HEK293 (cell line): ENCODE results near the gene CHMP5.
A peak's percentile ranks its signal among the peaks of the same experiment; 100 is the strongest.

ENCODE experiments used
- CTCF ChIA-PET: fragments of 350-600 bp; formaldehyde crosslinking; extraction: SDS; loops from one replicate; lab custom pipeline; 2021; ENCODE audit warnings: antibody characterized with exemption; lab: Yijun Ruan, JAX
- POLR2A ChIA-PET: fragments of 300-600 bp; formaldehyde crosslinking; extraction: SDS; loops from one replicate; lab custom pipeline; 2020; ENCODE audit warnings: antibody characterized with exemption, inconsistent platforms; lab: Yijun Ruan, JAX
- H3K27ac ChIP-seq: fragments of 200-500 bp; sonication (Bioruptor generic); 2 replicates; pipeline ENCODE4 v1.5.1; 2014; ENCODE audit warnings: low read depth, low read length, control low read depth, inconsistent platforms; ENCODE audit errors: extremely low read depth
- H3K36me3 ChIP-seq, 2 experiments: fragments of 200-500 bp in 1 of 2; sonication (Bioruptor generic) in 1 of 2; 1 replicate in 1 of 2; 2 replicates in 1 of 2; pipeline ENCODE4 v1.5.1; 2014 to 2017; ENCODE audit warnings: inconsistent platforms in 2 of 2, low read length in 2 of 2; ENCODE audit not compliant: control insufficient read depth in 2 of 2, insufficient read depth in 1 of 2
- H3K4me1 ChIP-seq: fragments of 200-500 bp; sonication (Bioruptor generic); 2 replicates; pipeline ENCODE4 v1.5.1; 2014; ENCODE audit warnings: mild to moderate bottlenecking, low read length, inconsistent platforms; ENCODE audit not compliant: control insufficient read depth, insufficient read depth
- H3K4me3 ChIP-seq: 2 replicates; pipeline ENCODE4 v1.5.1; 2011; ENCODE audit warnings: low read depth, mild to moderate bottlenecking, control low read depth, low read length, moderate library complexity
- H3K9me3 ChIP-seq: fragments of 200-500 bp; sonication (Bioruptor generic); 2 replicates; pipeline ENCODE4 v1.5.1; 2014; ENCODE audit warnings: low read depth, low read length, inconsistent platforms; ENCODE audit not compliant: control insufficient read depth, insufficient read depth
- KLF16 ChIP-seq: fragments of 450-650 bp; formaldehyde crosslinking; IDR thresholded peaks from 2 replicates; pipeline ENCODE4 v1.5.1; 2017; ENCODE audit warnings: missing biosample characterization, missing genetic modification characterization
- KLF8 ChIP-seq: fragments of 450-650 bp; formaldehyde crosslinking; IDR thresholded peaks from 2 replicates; pipeline ENCODE4 v1.5.1; 2016; ENCODE audit warnings: missing biosample characterization, missing genetic modification characterization
- KLF9 ChIP-seq: fragments of 450-650 bp; formaldehyde crosslinking; IDR thresholded peaks from 2 replicates; pipeline ENCODE4 v1.5.1; 2016; ENCODE audit warnings: missing biosample characterization, missing genetic modification characterization, low read depth
- SALL2 ChIP-seq: fragments of 450-650 bp; formaldehyde crosslinking; IDR thresholded peaks from 2 replicates; pipeline ENCODE4 v1.5.0; 2017; ENCODE audit warnings: missing biosample characterization, mild to moderate bottlenecking, missing genetic modification characterization, borderline replicate concordance
- TCF7L2 ChIP-seq: IDR thresholded peaks from 2 replicates; pipeline ENCODE4 v1.6.1; 2011; ENCODE audit warnings: low read depth, mild to moderate bottlenecking, inconsistent platforms, low read length, moderate library complexity, borderline replicate concordance
- WT1 ChIP-seq: fragments of 450-650 bp; formaldehyde crosslinking; IDR thresholded peaks from 2 replicates; pipeline ENCODE4 v1.5.1; 2016; ENCODE audit warnings: missing biosample characterization, missing genetic modification characterization
- ZBTB20 ChIP-seq: fragments of 450-650 bp; formaldehyde crosslinking; IDR thresholded peaks from 2 replicates; pipeline ENCODE4 v1.5.1; 2016; ENCODE audit warnings: missing biosample characterization, missing genetic modification characterization
- ZFP69B ChIP-seq: fragments of 450-650 bp; formaldehyde crosslinking; IDR thresholded peaks from 2 replicates; pipeline ENCODE4 v1.5.1; 2016; ENCODE audit warnings: missing biosample characterization, missing genetic modification characterization
- ZNF16 ChIP-seq: fragments of 450-650 bp; formaldehyde crosslinking; IDR thresholded peaks from 2 replicates; pipeline ENCODE4 v1.5.1; 2016; ENCODE audit warnings: low read depth, missing biosample characterization, missing genetic modification characterization
- ZNF184 ChIP-seq: fragments of 450-650 bp; IDR thresholded peaks from 2 replicates; pipeline ENCODE4 v1.5.1; 2018; ENCODE audit warnings: missing biosample characterization, mild to moderate bottlenecking, missing genetic modification characterization
- ZNF2 ChIP-seq: fragments of 450-650 bp; formaldehyde crosslinking; IDR thresholded peaks from 2 replicates; pipeline ENCODE4 v1.5.1; 2016; ENCODE audit warnings: missing biosample characterization, missing genetic modification characterization
- ZNF23 ChIP-seq: fragments of 450-650 bp; formaldehyde crosslinking; IDR thresholded peaks from 2 replicates; pipeline ENCODE4 v1.5.1; 2016; ENCODE audit warnings: missing biosample characterization, missing genetic modification characterization, borderline replicate concordance
- ZNF302 ChIP-seq: fragments of 450-650 bp; formaldehyde crosslinking; IDR thresholded peaks from 2 replicates; pipeline ENCODE4 v1.5.1; 2016; ENCODE audit warnings: missing biosample characterization, missing genetic modification characterization, low read depth
- ZNF350 ChIP-seq: fragments of 450-650 bp; formaldehyde crosslinking; IDR thresholded peaks from 2 replicates; pipeline ENCODE4 v1.5.0; 2017; ENCODE audit warnings: missing biosample characterization, mild to moderate bottlenecking, missing genetic modification characterization
- ZNF354C ChIP-seq: fragments of 450-650 bp; formaldehyde crosslinking; IDR thresholded peaks from 2 replicates; pipeline ENCODE4 v1.5.1; 2016; ENCODE audit warnings: missing biosample characterization, missing genetic modification characterization, low read depth, borderline replicate concordance
- ZNF473 ChIP-seq: fragments of 450-650 bp; formaldehyde crosslinking; IDR thresholded peaks from 2 replicates; pipeline ENCODE4 v1.5.1; 2017; ENCODE audit warnings: missing biosample characterization, missing genetic modification characterization
- ZNF549 ChIP-seq: fragments of 450-650 bp; IDR thresholded peaks from 2 replicates; pipeline ENCODE4 v1.5.1; 2018; ENCODE audit warnings: missing biosample characterization, missing genetic modification characterization, mild to moderate bottlenecking, inconsistent platforms, moderate library complexity
- ZNF560 ChIP-seq: fragments of 450-650 bp; formaldehyde crosslinking; IDR thresholded peaks from 2 replicates; pipeline ENCODE4 v1.5.1; 2017; ENCODE audit warnings: missing biosample characterization, missing genetic modification characterization, borderline replicate concordance
- ZNF624 ChIP-seq: fragments of 450-650 bp; formaldehyde crosslinking; IDR thresholded peaks from 2 replicates; pipeline ENCODE4 v1.5.1; 2017; ENCODE audit warnings: missing biosample characterization, missing genetic modification characterization
- ZNF660 ChIP-seq: fragments of 450-650 bp; IDR thresholded peaks from 2 replicates; pipeline ENCODE4 v1.5.1; 2018; ENCODE audit warnings: missing biosample characterization, mild to moderate bottlenecking, missing genetic modification characterization
- ZNF791 ChIP-seq: fragments of 450-650 bp; formaldehyde crosslinking; IDR thresholded peaks from 2 replicates; pipeline ENCODE4 v1.5.1; 2016; ENCODE audit warnings: missing biosample characterization, missing genetic modification characterization
- ZNF830 ChIP-seq: fragments of 450-650 bp; IDR thresholded peaks from 2 replicates; pipeline ENCODE4 v1.5.0; 2018; ENCODE audit warnings: missing biosample characterization, missing genetic modification characterization, low read depth, mild to moderate bottlenecking, moderate library complexity
- ZNF843 ChIP-seq: fragments of 450-650 bp; formaldehyde crosslinking; IDR thresholded peaks from 2 replicates; pipeline ENCODE4 v1.5.1; 2016; ENCODE audit warnings: missing biosample characterization, missing genetic modification characterization
- ZSCAN30 ChIP-seq: fragments of 450-650 bp; IDR thresholded peaks from 2 replicates; pipeline ENCODE4 v1.5.1; 2018; ENCODE audit warnings: missing biosample characterization, mild to moderate bottlenecking, missing genetic modification characterization, moderate library complexity
- TF ChIP-seq, protein P1 (sequence below): fragments of 450-650 bp; formaldehyde crosslinking; IDR thresholded peaks from 2 replicates; pipeline ENCODE4 v1.5.1; 2017; ENCODE audit warnings: missing biosample characterization, mild to moderate bottlenecking, missing genetic modification characterization, moderate library complexity
- TF ChIP-seq, protein P2 (sequence below): fragments of 450-650 bp; formaldehyde crosslinking; IDR thresholded peaks from 2 replicates; pipeline ENCODE4 v1.5.1; 2016; ENCODE audit warnings: missing biosample characterization, missing genetic modification characterization
- TF ChIP-seq, protein P3 (sequence below): fragments of 450-650 bp; formaldehyde crosslinking; IDR thresholded peaks from 2 replicates; pipeline ENCODE4 v1.5.1; 2016; ENCODE audit warnings: missing biosample characterization, missing genetic modification characterization
- TF ChIP-seq, protein P4 (sequence below): fragments of 450-650 bp; IDR thresholded peaks from 2 replicates; pipeline ENCODE4 v1.5.1; 2018; ENCODE audit warnings: missing biosample characterization, mild to moderate bottlenecking, missing genetic modification characterization
- TF ChIP-seq, protein P5 (sequence below): fragments of 450-650 bp; formaldehyde crosslinking; IDR thresholded peaks from 2 replicates; pipeline ENCODE4 v1.5.1; 2016; ENCODE audit warnings: missing biosample characterization, missing genetic modification characterization

Gene CHMP5

DNA sequence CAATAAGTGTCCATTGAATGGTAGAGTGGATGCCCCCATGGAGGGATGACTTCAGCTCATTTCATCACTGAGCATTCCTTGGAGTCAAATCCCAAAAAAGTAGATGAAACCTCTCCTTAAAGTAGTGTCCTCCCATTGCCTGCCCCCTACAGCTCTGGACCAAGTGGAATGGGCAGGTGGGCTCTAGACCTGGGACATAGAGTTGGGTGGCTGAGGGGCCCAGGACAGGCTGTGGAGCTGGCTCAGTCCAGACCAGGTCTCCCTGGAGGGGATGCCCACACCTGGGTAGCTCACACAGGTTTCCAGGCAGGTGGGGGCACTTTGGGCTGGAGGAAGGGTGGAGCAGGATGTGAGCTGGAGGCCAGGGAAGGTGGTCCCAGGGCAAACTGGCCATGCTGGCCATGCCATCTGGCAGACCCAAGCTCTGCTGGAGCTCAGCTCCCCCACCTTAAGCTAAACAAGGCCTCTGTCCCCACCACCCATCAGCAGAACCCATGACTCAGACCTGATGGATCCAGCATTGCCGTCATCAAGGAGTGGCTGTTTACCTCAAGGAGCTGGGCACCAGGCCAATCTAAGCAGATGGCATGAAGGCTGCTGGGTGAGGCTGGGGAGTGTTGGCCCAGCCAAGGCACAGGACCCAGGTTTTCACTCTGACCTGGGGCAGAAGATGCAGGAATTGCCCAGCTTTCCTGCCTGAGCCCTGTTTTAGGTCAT, 31.1 kb upstream of the CHMP5 start:
- ChIA-PET CTCF (interaction anchor here (0.6 to 2.0 kb wide), 7 partner anchors 8 to 854 kb away, joined by 3 to 11 read pairs (median 3); partner anchors contain the start of gene NFX1), POLR2A (interaction anchor here (0.5 kb wide), 1 partner anchor 14 kb away, joined by 3 read pairs; no protein-coding TSS in a partner anchor)
- TF ChIP-seq KLF9 (tag by site-specific recombination) (no peak), ZFP69B (peak; percentile 64; the same call in 1 of the 2 replicates), ZSCAN30 (no peak), TCF7L2 (no peak), ZNF560 (no peak), SALL2 (tag by site-specific recombination) (no peak), WT1 (tag by site-specific recombination) (peak; percentile 15; the same call in 1 of the 2 replicates), ZNF16 (tag by site-specific recombination) (no peak), ZNF473 (tag by site-specific recombination) (no peak), KLF16 (tag by site-specific recombination) (peak; percentile 42; the same call in 1 of the 2 replicates), ZNF23 (tag by site-specific recombination) (no peak), ZNF2 (no peak), KLF8 (tag by site-specific recombination) (peak; percentile 51; the same call in 1 of the 2 replicates), ZNF302 (tag by site-specific recombination) (no peak), ZNF830 (tag by site-specific recombination) (no peak), ZNF549 (no peak), ZBTB20 (tag by site-specific recombination) (no peak), ZNF354C (tag by site-specific recombination) (no peak), ZNF184 (no peak), ZNF843 (tag by site-specific recombination) (0 out of 2 replicates have a peak, but pooled peaks have one; percentile 29), ZNF791 (no peak), ZNF660 (tag by site-specific recombination) (peak; percentile 68; the same call in 1 of the 2 replicates), ZNF350 (tag by site-specific recombination) (no peak), ZNF624 (tag by site-specific recombination) (no peak)
- TF ChIP-seq, protein P1, sequence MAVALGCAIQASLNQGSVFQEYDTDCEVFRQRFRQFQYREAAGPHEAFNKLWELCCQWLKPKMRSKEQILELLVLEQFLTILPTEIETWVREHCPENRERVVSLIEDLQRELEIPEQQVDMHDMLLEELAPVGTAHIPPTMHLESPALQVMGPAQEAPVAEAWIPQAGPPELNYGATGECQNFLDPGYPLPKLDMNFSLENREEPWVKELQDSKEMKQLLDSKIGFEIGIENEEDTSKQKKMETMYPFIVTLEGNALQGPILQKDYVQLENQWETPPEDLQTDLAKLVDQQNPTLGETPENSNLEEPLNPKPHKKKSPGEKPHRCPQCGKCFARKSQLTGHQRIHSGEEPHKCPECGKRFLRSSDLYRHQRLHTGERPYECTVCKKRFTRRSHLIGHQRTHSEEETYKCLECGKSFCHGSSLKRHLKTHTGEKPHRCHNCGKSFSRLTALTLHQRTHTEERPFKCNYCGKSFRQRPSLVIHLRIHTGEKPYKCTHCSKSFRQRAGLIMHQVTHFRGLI (tag by site-specific recombination), result no peak
- TF ChIP-seq, protein P2, sequence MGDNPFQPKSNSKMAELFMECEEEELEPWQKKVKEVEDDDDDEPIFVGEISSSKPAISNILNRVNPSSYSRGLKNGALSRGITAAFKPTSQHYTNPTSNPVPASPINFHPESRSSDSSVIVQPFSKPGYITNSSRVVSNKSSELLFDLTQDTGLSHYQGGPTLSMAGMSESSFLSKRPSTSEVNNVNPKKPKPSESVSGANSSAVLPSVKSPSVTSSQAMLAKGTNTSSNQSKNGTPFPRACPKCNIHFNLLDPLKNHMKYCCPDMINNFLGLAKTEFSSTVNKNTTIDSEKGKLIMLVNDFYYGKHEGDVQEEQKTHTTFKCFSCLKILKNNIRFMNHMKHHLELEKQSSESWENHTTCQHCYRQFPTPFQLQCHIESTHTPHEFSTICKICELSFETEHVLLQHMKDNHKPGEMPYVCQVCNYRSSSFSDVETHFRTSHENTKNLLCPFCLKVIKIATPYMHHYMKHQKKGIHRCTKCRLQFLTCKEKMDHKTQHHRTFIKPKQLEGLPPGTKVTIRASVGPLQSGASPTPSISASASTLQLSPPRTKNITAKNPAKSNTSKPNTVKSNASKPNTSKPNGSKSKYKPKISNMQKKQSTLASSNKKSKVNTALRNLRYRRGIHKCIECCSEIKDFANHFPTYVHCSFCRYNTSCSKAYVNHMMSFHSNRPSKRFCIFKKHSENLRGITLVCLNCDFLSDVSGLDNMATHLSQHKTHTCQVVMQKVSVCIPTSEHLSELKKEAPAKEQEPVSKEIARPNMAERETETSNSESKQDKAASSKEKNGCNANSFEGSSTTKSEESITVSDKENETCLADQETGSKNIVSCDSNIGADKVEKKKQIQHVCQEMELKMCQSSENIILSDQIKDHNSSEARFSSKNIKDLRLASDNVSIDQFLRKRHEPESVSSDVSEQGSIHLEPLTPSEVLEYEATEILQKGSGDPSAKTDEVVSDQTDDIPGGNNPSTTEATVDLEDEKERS, result no peak
- TF ChIP-seq, protein P3, sequence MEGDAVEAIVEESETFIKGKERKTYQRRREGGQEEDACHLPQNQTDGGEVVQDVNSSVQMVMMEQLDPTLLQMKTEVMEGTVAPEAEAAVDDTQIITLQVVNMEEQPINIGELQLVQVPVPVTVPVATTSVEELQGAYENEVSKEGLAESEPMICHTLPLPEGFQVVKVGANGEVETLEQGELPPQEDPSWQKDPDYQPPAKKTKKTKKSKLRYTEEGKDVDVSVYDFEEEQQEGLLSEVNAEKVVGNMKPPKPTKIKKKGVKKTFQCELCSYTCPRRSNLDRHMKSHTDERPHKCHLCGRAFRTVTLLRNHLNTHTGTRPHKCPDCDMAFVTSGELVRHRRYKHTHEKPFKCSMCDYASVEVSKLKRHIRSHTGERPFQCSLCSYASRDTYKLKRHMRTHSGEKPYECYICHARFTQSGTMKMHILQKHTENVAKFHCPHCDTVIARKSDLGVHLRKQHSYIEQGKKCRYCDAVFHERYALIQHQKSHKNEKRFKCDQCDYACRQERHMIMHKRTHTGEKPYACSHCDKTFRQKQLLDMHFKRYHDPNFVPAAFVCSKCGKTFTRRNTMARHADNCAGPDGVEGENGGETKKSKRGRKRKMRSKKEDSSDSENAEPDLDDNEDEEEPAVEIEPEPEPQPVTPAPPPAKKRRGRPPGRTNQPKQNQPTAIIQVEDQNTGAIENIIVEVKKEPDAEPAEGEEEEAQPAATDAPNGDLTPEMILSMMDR (tag by site-specific recombination), result no peak
- TF ChIP-seq, protein P4, sequence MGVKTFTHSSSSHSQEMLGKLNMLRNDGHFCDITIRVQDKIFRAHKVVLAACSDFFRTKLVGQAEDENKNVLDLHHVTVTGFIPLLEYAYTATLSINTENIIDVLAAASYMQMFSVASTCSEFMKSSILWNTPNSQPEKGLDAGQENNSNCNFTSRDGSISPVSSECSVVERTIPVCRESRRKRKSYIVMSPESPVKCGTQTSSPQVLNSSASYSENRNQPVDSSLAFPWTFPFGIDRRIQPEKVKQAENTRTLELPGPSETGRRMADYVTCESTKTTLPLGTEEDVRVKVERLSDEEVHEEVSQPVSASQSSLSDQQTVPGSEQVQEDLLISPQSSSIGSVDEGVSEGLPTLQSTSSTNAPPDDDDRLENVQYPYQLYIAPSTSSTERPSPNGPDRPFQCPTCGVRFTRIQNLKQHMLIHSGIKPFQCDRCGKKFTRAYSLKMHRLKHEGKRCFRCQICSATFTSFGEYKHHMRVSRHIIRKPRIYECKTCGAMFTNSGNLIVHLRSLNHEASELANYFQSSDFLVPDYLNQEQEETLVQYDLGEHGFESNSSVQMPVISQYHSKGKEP (tag by site-specific recombination), result no peak
- TF ChIP-seq, protein P5, sequence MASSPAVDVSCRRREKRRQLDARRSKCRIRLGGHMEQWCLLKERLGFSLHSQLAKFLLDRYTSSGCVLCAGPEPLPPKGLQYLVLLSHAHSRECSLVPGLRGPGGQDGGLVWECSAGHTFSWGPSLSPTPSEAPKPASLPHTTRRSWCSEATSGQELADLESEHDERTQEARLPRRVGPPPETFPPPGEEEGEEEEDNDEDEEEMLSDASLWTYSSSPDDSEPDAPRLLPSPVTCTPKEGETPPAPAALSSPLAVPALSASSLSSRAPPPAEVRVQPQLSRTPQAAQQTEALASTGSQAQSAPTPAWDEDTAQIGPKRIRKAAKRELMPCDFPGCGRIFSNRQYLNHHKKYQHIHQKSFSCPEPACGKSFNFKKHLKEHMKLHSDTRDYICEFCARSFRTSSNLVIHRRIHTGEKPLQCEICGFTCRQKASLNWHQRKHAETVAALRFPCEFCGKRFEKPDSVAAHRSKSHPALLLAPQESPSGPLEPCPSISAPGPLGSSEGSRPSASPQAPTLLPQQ (tag by site-specific recombination), result peak; percentile 85

More for the DNA sequence above, 31.1 kb upstream of the CHMP5 start:
- H3K27ac ChIP-seq, result no peak overlapping the region
- H3K9me3 ChIP-seq, result no peaks in the 10 kb centered on the region
- no peak overlapping the region for H3K4me3 ChIP-seq
- no peaks in the 10 kb centered on the region for H3K36me3 ChIP-seq
- H3K4me1 ChIP-seq, result peaks cover 6% of the 10 kb centered on the region
